DMS153 (cell line): Measurements from ENCODE around the gene GCC2.
"Not testable (repeated sequence)": the region's sequence is repeated elsewhere in the genome, so short reads cannot be mapped to it uniquely, and the experiment has no call there.

Source experiments
- DNase-seq: peaks from one replicate; lab custom pipeline; 2025; lab: John Stamatoyannopoulos, UW

GCC2 gene

GRCh38 chr2:108444941-108445840 is 3.8 kb upstream of the GCC2 start:
- DNase-seq, result no peak

- no peak for DNase-seq
Observed at GRCh38 chr2:108446703-108447102, 2.3 kb upstream of the GCC2 start.

- no peak for DNase-seq
Observed at GRCh38 chr2:108447947-108448677, 894 bp upstream of the GCC2 start.

DNA sequence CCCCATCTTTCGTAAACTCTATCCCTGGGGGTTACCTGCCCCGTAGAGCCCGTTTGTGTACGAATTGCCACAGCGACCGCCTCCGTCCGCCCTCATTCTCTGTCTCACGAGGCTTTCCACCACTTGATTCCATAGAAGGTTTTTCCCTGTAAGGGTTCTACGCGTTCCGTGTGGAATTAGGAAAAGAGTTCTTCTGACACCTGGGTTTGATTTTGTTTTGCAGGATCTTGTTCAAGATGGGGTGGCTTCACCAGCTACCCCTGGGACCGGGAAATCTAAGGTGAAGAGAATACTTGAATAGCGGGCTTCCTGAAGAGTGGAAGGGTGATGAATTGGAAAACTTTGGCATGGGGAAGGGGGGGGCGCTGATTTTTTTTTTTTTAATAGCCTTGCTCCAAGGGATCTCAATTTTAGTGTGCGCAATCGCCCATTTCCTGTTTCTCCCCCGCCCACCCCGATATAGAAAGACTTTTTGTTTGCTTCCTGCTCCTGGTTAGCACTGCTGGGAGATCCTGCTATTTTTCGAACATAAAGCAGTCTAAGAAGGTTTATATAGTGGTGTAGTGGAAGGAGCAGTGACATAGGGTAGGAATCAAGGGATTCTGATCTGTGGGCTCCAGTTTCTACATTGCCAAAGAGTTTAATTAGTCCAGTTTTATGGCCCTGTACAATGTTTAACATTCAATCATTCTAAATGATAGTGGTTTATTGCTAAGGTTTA is 564 bp downstream of the GCC2 start:
- DNase-seq, result peak; percentile 24

DNA sequence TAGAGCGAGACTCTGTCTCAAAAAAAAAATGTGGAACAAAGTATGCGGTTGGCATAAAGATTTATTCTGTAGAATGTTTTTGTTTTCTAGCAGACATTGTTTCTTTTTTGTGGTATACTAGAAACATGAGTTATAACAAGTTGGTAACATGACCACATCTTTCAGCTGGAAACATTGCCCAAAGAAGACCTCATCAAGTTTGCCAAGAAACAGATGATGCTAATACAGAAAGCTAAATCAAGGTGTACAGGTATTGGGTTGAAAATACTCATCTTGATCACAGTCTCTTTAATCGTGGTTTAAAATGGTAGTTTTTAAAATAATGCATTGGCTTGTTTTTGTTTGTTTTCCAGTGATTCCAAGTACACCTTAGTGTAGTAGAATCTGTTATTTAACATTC is 1.9 kb downstream of the GCC2 start:
- DNase-seq, result no peak

GRCh38 chr2:108451976-108452375 is 3.0 kb downstream of the GCC2 start:
- no peak for DNase-seq

GRCh38 chr2:108453530-108453929 is 4.5 kb downstream of the GCC2 start:
- DNase-seq, result not testable (repeated sequence)

- DNase-seq, result no peak
Observed at GRCh38 chr2:108454440-108454839, 5.4 kb downstream of the GCC2 start.

DNA sequence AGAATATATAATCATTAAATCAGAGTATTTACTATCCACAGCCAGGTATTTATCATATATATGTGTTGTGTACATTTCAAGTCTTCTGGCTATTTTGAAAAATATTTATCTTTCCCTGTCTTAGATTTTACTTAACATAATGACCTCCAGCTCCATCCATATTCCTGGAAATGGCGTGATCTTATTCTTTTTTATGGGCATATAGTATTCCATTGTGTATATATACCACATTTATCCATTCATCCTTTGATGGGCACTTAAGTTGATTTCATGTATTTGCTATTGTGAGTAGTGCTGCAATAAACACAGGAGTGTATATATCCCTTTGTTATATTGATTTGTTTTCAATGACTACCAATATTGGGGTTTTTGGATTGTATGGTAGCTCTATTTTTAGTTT is 6.6 kb downstream of the GCC2 start:
- DNase-seq, result no peak

GRCh38 chr2:108458082-108458481 is 9.1 kb downstream of the GCC2 start:
- no peak for DNase-seq

DNA sequence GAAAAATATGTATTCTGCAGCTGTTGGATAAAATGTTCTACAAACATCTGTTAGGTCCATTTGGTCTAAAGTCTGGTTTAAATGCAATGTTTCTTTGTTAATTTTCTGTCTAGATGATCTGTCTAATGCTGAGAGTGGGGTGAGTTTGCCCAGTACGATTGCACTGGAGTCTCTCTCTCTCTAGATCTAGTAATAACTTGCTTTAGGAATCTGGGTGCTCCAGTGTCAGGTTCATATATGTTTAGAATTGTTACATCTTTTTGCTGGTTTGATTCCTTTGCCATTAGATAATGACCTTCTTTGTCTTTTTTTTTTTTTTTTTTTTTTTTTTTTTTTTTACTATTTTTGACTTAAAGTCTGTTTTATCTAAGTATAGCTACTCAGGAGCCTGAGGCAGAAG is 10.4 kb downstream of the GCC2 start:
- no peak for DNase-seq

DNA sequence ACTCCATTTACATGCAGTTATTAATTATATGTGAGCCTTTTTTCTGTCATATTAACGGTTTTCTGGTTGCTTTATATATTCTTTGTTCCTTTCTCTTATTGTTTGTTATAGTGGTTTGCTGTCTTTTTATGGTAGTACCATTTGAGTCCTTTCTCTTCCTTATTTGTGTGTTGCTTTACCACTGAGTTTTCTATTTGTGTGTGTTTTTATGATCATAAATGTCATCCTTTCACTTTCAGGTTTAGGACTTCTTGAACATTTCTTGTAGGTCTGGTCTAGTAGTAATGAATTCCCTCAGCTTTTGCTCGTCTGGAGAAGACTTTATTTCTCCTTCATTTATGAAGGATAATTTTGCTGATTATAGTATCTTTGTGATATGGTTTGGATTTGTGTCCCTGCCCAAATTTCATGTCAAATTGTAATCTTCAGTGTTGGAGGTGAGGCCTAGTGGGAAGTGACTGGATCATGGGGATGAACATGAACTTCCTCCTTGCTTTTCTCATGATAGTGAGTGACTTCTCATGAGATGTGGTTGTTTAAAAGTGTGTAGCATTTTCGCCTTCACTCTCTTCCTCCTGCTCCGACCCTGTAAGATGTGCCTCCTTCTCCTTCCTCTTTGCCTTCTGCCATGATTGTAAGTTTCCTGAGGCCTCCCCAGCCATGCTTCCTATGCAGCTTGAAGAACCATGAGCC is 11.5 kb downstream of the GCC2 start:
- no peak for DNase-seq

- DNase-seq, result no peak
Observed at GRCh38 chr2:108477099-108477498, 28.1 kb downstream of the GCC2 start.

DNA sequence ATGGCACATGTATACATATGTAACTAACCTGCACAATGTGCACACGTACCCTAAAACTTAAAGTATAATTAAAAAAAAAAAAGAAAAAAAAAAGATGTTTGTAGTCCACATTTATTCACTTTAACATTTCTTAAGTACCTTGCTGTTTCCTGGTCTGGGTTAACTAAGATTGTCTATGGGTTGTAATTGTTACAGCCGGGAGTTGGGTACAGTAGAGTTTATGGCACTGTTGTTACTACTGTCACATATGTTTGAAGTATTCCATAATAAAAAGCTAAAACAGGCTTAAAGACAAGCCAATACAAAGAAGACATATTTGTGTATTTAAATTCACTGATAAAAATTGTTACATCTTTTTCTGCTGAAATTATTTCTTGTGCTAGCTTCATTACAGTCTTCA is 36.2 kb downstream of the GCC2 start:
- DNase-seq, result no peak

DNA sequence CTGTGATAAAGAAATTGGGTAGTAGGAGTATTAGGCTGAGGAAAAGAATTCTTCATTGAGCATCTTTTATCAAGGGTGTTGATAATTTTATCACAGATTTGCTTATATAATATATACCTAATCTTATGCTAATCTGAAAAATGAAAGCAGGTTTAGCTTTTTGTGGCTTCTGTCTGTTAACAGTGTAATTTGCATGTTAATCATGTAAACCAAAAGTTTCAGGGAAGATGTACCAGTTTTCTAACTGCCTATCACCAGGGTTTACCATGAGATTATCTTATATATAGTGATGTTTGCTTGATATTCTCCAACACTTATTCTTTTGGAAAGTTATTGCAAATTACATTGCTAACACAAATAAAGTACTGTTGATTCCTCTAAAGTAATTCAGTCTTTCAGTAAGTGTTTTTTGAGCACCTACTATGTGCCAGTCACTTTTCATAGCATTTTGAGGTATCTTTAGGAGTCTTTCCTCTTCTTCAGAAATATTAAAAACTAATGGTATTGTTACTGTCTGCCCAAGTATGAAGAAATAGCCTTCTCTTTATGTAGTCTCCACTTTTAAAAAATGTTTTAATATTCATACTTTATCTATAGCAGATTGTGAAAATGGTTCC is 41.6 kb downstream of the GCC2 start:
- DNase-seq, result no peak

DNA sequence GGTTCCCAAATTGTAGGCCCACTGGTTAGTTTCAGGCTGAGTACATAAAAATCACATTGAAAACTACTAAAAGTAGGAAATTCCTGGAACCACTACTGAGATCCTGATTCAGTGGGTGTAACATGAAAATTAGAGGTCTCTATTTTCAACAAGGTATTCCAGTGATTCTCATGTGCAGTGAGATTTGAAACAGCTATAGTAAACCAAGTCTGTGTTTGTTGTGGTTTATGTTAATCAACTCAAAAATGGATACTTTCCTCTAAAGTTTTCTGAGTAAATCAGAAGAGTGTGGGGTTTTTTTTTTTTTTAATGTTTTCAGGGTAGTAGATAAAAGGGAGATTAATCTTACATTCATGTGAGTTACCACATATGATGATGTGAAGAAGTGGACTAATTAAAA is 42.8 kb downstream of the GCC2 start:
- no peak for DNase-seq

DNA sequence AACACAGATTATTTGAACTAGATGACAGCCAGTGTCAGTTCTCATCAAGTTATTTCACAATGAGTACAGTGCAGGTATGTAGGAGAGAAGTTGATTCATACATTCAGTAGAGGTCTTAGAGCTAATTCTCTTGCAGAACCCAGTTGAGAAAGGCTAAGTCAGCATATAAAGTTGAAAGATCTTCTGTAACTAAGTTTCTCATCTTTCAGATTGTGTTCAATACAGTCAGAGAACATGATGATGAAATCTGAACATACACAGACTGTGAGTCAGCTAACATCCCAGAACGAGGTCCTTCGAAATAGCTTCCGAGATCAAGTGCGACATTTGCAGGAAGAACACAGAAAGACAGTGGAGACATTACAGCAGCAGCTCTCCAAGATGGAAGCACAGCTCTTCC is 43.4 kb downstream of the GCC2 start:
- no peak for DNase-seq

GRCh38 chr2:108496167-108496566 is 47.2 kb downstream of the GCC2 start:
- not testable (repeated sequence) for DNase-seq

DNA sequence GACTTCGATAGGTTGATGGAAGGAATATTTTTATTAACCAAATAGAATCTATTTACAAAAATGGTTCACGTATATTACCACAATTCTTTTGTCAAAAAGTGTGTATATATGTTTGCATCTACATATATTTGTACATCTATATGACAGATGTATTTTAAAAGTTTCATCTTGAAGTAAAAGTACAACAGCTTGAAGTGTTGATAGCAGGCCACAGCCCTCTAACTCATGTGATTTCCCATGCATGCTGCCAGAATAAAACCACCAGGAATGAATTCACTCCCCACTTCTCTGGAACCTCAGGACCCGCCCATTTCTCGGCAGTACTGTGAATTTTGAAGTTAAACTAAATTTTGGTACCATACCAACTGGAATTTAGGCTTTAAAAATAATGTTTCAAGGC is 58.6 kb downstream of the GCC2 start:
- not testable (repeated sequence) for DNase-seq

DNA sequence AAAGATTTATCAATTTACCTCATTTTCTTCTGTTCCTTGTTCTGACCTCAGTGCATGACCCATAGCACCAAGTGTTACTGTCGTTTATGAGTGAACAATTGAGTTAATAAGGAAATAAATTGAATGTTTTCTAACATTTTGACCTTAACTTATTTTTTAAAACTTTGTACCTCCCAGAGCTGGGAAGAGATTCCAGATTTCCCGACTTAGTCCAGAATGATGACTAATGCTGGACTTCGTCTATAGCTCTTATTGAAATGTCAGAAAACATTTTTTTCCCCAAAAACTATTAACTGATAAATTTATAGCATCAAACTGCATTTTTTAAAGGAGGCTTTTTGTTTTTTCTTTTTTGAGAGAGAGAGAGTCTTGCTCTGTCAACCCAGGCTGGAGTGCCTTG is 63.4 kb downstream of the GCC2 start:
- not testable (repeated sequence) for DNase-seq

GRCh38 chr2:108514478-108514877 is 65.5 kb downstream of the GCC2 start:
- DNase-seq, result not testable (repeated sequence)

DNA sequence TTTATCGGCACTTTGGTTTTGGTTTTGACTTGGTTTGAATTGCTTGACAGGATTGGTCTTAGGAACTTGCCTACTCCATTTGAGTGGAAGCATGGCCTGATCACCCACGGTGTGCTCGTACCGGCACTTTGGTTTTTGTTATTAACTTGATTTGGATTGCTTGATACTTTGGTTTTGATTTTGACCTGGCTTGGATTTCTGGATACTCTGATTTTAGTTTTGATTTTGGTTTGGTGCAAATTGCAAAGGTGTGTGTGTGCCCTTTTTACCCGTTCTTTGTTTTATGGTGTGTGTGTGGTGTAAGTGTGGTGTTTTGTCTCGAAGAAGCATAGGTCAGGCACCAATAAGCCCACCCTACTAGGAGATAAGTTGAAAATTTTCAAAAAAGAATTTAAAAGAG is 75.7 kb downstream of the GCC2 start:
- not testable (repeated sequence) for DNase-seq
